SK-N-SH treated with all-trans-retinoic acid at 6 μM for 48 hours (cell line): ENCODE measurements around the gene CFAP52.

Source experiments
- ATAC-seq: fragments of 200-7000 bp; cut with Tn5 transposase; 3 replicates; pipeline ENCODE4 v1.9.1; 2020; ENCODE audit warnings: mild to moderate bottlenecking, moderate library complexity
- ARNTL ChIP-seq: fragments of 450-650 bp; formaldehyde crosslinking; IDR thresholded peaks from 2 replicates; pipeline ENCODE4 v1.5.0; 2020; ENCODE audit warnings: low read depth, mild to moderate bottlenecking, moderate library complexity, borderline replicate concordance
- CSDC2 ChIP-seq: fragments of 250-450 bp; sonication (Bioruptor Pico); IDR thresholded peaks from 2 replicates; pipeline ENCODE4 v1.5.0; 2020; ENCODE audit warnings: mild to moderate bottlenecking, moderate library complexity
- ESRRG ChIP-seq: fragments of 250-450 bp; sonication (Bioruptor Pico); IDR thresholded peaks from 2 replicates; pipeline ENCODE4 v1.6.1; 2021; ENCODE audit warnings: mild to moderate bottlenecking
- GLIS3 ChIP-seq: fragments of 250-450 bp; sonication (Bioruptor Pico); IDR thresholded peaks from 2 replicates; pipeline ENCODE4 v1.5.0; 2020; ENCODE audit warnings: mild to moderate bottlenecking, moderate library complexity
- ISL1 ChIP-seq: fragments of 250-450 bp; sonication (Bioruptor Pico); IDR thresholded peaks from 2 replicates; pipeline ENCODE4 v2.1.2; 2022; ENCODE audit warnings: mild to moderate bottlenecking, moderate library complexity
- OSR1 ChIP-seq: fragments of 250-450 bp; sonication (Bioruptor Pico); IDR thresholded peaks from 2 replicates; pipeline ENCODE4 v1.8.0; 2022; ENCODE audit warnings: moderate library complexity, mild to moderate bottlenecking, inconsistent platforms
- RARB ChIP-seq: fragments of 250-450 bp; sonication (Bioruptor Pico); IDR thresholded peaks from 2 replicates; pipeline ENCODE4 v1.8.0; 2021; ENCODE audit warnings: mild to moderate bottlenecking, moderate library complexity
- SNAI2 ChIP-seq: fragments of 250-450 bp; sonication (Bioruptor Pico); IDR thresholded peaks from 2 replicates; pipeline ENCODE4 v1.5.0; 2020; ENCODE audit warnings: mild to moderate bottlenecking, moderate library complexity
- TCF4 ChIP-seq: fragments of 250-450 bp; sonication (Bioruptor Pico); IDR thresholded peaks from 2 replicates; pipeline ENCODE4 v1.8.0; 2021; ENCODE audit warnings: mild to moderate bottlenecking, moderate library complexity, borderline replicate concordance
- TOX ChIP-seq: fragments of 250-450 bp; sonication (Bioruptor Pico); IDR thresholded peaks from 2 replicates; pipeline ENCODE4 v1.8.0; 2021; ENCODE audit warnings: mild to moderate bottlenecking, moderate library complexity, borderline replicate concordance
- ZC3H10 ChIP-seq: fragments of 250-450 bp; sonication (Bioruptor Pico); IDR thresholded peaks from 2 replicates; pipeline ENCODE4 v1.5.1; 2021; ENCODE audit warnings: mild to moderate bottlenecking, moderate library complexity
- ZFP3 ChIP-seq: fragments of 250-450 bp; sonication (Bioruptor Pico); IDR thresholded peaks from 2 replicates; pipeline ENCODE4 v1.5.0; 2020; ENCODE audit warnings: mild to moderate bottlenecking, moderate library complexity
- ZFP30 ChIP-seq: fragments of 450-650 bp; formaldehyde crosslinking; IDR thresholded peaks from 2 replicates; pipeline ENCODE4 v1.5.0; 2022; ENCODE audit warnings: mild to moderate bottlenecking, moderate library complexity
- ZNF565 ChIP-seq: fragments of 450-650 bp; formaldehyde crosslinking; conservative IDR thresholded peaks from 2 replicates; pipeline ENCODE4 v1.5.0; 2020; ENCODE audit warnings: low read depth, mild to moderate bottlenecking, moderate library complexity
- ZNF70 ChIP-seq: fragments of 450-650 bp; formaldehyde crosslinking; IDR thresholded peaks from 2 replicates; pipeline ENCODE4 v1.5.0; 2020; ENCODE audit warnings: mild to moderate bottlenecking, moderate library complexity
- TF ChIP-seq, protein P1 (sequence below): fragments of 250-450 bp; sonication (Bioruptor Pico); IDR thresholded peaks from 2 replicates; pipeline ENCODE4 v1.5.1; 2020; ENCODE audit warnings: low read depth, mild to moderate bottlenecking, moderate library complexity
- TF ChIP-seq, protein P2 (sequence below): fragments of 250-450 bp; sonication (Bioruptor Pico); IDR thresholded peaks from 2 replicates; pipeline ENCODE4 v1.5.0; 2020; ENCODE audit warnings: mild to moderate bottlenecking, moderate library complexity
- TF ChIP-seq, protein P3 (sequence below): fragments of 250-450 bp; sonication (Bioruptor Pico); IDR thresholded peaks from 2 replicates; pipeline ENCODE4 v1.8.0; 2020; ENCODE audit warnings: mild to moderate bottlenecking, moderate library complexity, borderline replicate concordance
- TF ChIP-seq, protein P4 (sequence below): fragments of 250-450 bp; sonication (Bioruptor Pico); IDR thresholded peaks from 2 replicates; pipeline ENCODE4 v1.5.1; 2021; ENCODE audit warnings: mild to moderate bottlenecking, moderate library complexity
- TF ChIP-seq, protein P5 (sequence below): fragments of 250-450 bp; sonication (Bioruptor Pico); IDR thresholded peaks from 2 replicates; pipeline ENCODE4 v1.8.0; 2021; ENCODE audit warnings: low read depth, mild to moderate bottlenecking, moderate library complexity, borderline replicate concordance

Gene CFAP52

DNA sequence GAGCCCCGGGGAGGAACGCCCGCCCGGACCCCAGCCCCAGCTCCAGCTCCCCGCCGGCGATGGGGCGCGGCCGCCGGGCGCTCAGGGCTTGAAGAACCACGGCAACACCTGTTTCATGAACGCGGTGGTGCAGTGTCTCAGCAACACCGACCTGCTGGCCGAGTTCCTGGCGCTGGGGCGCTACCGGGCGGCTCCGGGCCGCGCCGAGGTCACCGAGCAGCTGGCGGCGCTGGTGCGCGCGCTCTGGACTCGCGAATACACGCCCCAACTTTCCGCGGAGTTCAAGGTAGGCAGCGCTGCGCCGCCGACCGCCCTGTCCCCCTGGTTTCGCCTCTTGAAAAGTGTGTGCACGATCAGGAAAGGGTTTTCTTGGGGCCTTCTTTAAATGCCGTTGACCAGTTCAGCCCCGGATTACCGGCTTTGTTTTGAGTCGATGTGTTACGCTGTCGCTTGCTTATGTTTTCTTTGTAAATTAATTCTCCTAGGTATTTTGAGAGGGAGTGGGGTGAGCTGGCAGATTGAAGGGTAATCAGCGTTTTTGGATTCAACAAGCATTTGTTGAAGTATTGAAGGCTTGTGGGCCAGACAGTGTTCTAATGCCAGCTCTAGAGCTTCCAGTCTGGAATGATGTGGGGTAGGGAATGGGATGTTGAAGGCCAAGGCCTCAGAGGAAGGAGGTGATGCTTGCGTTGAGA lies 69.6 kb downstream of the CFAP52 start:
- TF ChIP-seq SNAI2 (CRISPR knock-in tag) (no peak), OSR1 (no peak), ARNTL (CRISPR knock-in tag) (no peak), GLIS3 (CRISPR knock-in tag) (no peak), ZFP30 (CRISPR knock-in tag) (no peak), RARB (CRISPR knock-in tag) (no peak), TCF4 (CRISPR knock-in tag) (no peak), ZC3H10 (CRISPR knock-in tag) (no peak), ISL1 (CRISPR knock-in tag) (no peak)
- TF ChIP-seq, protein P1, sequence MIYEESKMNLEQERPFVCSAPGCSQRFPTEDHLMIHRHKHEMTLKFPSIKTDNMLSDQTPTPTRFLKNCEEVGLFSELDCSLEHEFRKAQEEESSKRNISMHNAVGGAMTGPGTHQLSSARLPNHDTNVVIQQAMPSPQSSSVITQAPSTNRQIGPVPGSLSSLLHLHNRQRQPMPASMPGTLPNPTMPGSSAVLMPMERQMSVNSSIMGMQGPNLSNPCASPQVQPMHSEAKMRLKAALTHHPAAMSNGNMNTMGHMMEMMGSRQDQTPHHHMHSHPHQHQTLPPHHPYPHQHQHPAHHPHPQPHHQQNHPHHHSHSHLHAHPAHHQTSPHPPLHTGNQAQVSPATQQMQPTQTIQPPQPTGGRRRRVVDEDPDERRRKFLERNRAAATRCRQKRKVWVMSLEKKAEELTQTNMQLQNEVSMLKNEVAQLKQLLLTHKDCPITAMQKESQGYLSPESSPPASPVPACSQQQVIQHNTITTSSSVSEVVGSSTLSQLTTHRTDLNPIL (CRISPR knock-in tag): no peak
- TF ChIP-seq, protein P2, sequence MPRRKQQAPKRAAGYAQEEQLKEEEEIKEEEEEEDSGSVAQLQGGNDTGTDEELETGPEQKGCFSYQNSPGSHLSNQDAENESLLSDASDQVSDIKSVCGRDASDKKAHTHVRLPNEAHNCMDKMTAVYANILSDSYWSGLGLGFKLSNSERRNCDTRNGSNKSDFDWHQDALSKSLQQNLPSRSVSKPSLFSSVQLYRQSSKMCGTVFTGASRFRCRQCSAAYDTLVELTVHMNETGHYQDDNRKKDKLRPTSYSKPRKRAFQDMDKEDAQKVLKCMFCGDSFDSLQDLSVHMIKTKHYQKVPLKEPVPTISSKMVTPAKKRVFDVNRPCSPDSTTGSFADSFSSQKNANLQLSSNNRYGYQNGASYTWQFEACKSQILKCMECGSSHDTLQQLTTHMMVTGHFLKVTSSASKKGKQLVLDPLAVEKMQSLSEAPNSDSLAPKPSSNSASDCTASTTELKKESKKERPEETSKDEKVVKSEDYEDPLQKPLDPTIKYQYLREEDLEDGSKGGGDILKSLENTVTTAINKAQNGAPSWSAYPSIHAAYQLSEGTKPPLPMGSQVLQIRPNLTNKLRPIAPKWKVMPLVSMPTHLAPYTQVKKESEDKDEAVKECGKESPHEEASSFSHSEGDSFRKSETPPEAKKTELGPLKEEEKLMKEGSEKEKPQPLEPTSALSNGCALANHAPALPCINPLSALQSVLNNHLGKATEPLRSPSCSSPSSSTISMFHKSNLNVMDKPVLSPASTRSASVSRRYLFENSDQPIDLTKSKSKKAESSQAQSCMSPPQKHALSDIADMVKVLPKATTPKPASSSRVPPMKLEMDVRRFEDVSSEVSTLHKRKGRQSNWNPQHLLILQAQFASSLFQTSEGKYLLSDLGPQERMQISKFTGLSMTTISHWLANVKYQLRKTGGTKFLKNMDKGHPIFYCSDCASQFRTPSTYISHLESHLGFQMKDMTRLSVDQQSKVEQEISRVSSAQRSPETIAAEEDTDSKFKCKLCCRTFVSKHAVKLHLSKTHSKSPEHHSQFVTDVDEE (CRISPR knock-in tag): no peak
- TF ChIP-seq, protein P3, sequence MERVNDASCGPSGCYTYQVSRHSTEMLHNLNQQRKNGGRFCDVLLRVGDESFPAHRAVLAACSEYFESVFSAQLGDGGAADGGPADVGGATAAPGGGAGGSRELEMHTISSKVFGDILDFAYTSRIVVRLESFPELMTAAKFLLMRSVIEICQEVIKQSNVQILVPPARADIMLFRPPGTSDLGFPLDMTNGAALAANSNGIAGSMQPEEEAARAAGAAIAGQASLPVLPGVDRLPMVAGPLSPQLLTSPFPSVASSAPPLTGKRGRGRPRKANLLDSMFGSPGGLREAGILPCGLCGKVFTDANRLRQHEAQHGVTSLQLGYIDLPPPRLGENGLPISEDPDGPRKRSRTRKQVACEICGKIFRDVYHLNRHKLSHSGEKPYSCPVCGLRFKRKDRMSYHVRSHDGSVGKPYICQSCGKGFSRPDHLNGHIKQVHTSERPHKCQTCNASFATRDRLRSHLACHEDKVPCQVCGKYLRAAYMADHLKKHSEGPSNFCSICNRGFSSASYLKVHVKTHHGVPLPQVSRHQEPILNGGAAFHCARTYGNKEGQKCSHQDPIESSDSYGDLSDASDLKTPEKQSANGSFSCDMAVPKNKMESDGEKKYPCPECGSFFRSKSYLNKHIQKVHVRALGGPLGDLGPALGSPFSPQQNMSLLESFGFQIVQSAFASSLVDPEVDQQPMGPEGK (CRISPR knock-in tag): no peak
- ATAC-seq: peak; percentile 33

DNA sequence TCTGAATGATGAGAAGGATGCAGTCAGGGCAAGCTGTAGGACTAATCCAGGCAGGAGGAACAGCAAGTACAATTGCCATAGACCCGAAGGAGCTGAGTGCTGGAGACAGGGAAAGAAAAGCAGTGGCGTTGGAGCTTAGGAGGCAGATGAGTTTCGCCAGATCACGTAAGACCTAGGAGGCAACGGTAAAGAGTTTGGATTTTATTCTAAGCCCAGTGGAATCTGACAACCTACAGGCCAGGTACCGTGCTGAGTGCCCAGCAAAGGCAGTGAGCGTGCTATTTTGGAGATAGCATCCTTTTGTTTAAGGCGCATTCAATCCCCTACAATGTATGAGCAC lies 70.1 kb downstream of the CFAP52 start:
- TF ChIP-seq, protein P1 (CRISPR knock-in tag): no peak
- TF ChIP-seq, protein P4, sequence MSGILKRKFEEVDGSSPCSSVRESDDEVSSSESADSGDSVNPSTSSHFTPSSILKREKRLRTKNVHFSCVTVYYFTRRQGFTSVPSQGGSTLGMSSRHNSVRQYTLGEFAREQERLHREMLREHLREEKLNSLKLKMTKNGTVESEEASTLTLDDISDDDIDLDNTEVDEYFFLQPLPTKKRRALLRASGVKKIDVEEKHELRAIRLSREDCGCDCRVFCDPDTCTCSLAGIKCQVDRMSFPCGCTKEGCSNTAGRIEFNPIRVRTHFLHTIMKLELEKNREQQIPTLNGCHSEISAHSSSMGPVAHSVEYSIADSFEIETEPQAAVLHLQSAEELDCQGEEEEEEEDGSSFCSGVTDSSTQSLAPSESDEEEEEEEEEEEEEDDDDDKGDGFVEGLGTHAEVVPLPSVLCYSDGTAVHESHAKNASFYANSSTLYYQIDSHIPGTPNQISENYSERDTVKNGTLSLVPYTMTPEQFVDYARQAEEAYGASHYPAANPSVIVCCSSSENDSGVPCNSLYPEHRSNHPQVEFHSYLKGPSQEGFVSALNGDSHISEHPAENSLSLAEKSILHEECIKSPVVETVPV (CRISPR knock-in tag): no peak
- no peak for ATAC-seq

DNA sequence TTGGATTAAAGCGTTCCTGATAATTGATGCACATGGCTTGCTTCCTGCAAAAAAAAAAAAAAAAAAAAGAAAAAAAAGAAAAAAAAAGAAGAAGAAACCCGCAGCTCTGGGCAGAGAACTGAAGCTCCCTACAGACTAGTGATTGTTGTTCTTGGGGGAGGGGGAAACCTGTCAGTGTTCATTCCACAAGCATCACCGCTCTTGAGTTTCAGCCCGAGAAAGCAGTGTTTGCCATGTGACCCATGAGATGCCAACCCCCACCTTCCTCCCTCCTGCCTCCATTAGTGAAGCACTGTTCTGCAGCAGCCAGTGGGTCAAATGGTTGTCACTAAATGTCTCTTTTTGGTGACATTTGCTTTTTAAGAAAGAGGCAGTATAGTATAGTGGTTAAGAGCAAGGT lies 70.6 kb downstream of the CFAP52 start:
- TF ChIP-seq, protein P1 (CRISPR knock-in tag): no peak
- no peak for TF ChIP-seq ZNF565
- no peak for ATAC-seq

DNA sequence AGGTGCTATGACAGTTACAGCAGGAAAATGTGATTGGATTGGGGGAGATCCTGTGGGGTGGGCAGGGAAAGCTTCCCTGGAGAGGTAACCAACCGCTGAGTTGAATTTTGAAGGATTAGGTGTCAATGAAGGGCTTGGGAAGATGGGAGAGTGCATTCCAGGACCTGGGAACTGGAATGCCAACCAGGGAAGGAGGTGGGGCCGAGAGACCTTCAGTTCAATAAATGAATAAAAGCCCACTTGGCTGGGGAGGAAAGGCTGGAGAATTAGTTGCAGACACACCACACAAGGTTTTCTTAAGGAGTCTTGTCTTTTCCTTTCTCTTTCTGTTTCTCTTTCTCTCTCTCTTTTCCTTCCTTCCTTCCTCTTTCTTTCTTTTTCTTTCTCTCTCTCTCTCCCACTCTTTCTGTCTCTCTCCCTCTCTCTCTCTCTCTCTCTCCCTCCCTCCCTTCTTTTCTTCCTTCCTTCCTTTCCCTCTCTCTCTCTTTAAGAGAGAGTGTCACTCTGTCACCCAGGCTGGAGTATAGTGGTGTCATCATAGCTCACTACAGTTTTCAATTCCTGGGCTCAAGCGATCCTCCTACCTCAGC lies 72.2 kb downstream of the CFAP52 start:
- no peak for ATAC-seq
- no peak for TF ChIP-seq OSR1
- TF ChIP-seq ZNF70 (CRISPR knock-in tag): no peak
- no peak for TF ChIP-seq ZFP3
- TF ChIP-seq, protein P5, sequence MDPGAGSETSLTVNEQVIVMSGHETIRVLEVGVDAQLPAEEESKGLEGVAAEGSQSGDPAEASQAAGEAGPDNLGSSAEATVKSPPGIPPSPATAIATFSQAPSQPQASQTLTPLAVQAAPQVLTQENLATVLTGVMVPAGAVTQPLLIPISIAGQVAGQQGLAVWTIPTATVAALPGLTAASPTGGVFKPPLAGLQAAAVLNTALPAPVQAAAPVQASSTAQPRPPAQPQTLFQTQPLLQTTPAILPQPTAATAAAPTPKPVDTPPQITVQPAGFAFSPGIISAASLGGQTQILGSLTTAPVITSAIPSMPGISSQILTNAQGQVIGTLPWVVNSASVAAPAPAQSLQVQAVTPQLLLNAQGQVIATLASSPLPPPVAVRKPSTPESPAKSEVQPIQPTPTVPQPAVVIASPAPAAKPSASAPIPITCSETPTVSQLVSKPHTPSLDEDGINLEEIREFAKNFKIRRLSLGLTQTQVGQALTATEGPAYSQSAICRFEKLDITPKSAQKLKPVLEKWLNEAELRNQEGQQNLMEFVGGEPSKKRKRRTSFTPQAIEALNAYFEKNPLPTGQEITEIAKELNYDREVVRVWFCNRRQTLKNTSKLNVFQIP: no peak
- TF ChIP-seq CSDC2: no peak
- TF ChIP-seq ZNF565: no peak
- TF ChIP-seq RARB (CRISPR knock-in tag): no peak
- TF ChIP-seq, protein P4 (CRISPR knock-in tag): no peak
- no peak for TF ChIP-seq ARNTL (CRISPR knock-in tag)
- TF ChIP-seq TOX (CRISPR knock-in tag): no peak
- no peak for TF ChIP-seq ESRRG (CRISPR knock-in tag)
- TF ChIP-seq ZC3H10 (CRISPR knock-in tag): no peak
- no peak for TF ChIP-seq ISL1 (CRISPR knock-in tag)
- no peak for TF ChIP-seq ZFP30 (CRISPR knock-in tag)
